Stimulated activated CD8-positive, alpha-beta memory T cell treated with anti-CD3 and anti-CD28 coated beads, Interleukin-4, amount 100 ng/mL, for 1 hour (primary cell): Measurements from ENCODE around the gene CPNE2.
"Not testable (repeated sequence)": the region's sequence is repeated elsewhere in the genome, so short reads cannot be mapped to it uniquely, and the experiment has no call there.

Experiments used
- DNase-seq, 2 donors: peaks; one replicate each; pipeline ENCODE4 v3.0.0-alpha.2; 2020; ENCODE audit warnings: low read depth in 2 of 2, low spot score in 1 of 2

CPNE2 gene

GRCh38 chr16:57091975-57092785 lies at the start of gene CPNE2:
CPNE2 (plus strand) TSS chr16:57092583; CDS start chr16:57110743, 18,160 bp downstream.
- no peak for DNase-seq

GRCh38 chr16:57043248-57043647 lies 49.1 kb upstream of the CPNE2 start:
- DNase-seq: no peak

- no peak for DNase-seq
Measured at GRCh38 chr16:57044931-57045693, 47.3 kb upstream of the CPNE2 start.

GRCh38 chr16:57045694-57046381 lies 46.5 kb upstream of the CPNE2 start:
- DNase-seq: no peak

GRCh38 chr16:57048095-57048494 lies 44.3 kb upstream of the CPNE2 start:
- DNase-seq: no peak

- DNase-seq: no peak
Measured at GRCh38 chr16:57049678-57050077, 42.7 kb upstream of the CPNE2 start.

GRCh38 chr16:57051696-57052228 lies 40.6 kb upstream of the CPNE2 start:
- DNase-seq: no peak

- no peak for DNase-seq
Measured at GRCh38 chr16:57053206-57053605, 39.2 kb upstream of the CPNE2 start.

- DNase-seq: no peak
Measured at GRCh38 chr16:57054338-57054737, 38.0 kb upstream of the CPNE2 start.

GRCh38 chr16:57054771-57055170 lies 37.6 kb upstream of the CPNE2 start:
- no peak for DNase-seq

- no peak for DNase-seq
Measured at GRCh38 chr16:57055671-57056070, 36.7 kb upstream of the CPNE2 start.

- DNase-seq: no peak
Measured at GRCh38 chr16:57058291-57058861, 34.0 kb upstream of the CPNE2 start.

- no peak for DNase-seq
Measured at GRCh38 chr16:57060323-57061083, 31.9 kb upstream of the CPNE2 start.

- no peak for DNase-seq
Measured at GRCh38 chr16:57061084-57061905, 31.1 kb upstream of the CPNE2 start.

GRCh38 chr16:57062329-57062728 lies 30.1 kb upstream of the CPNE2 start:
- DNase-seq: no peak

GRCh38 chr16:57063189-57063588 lies 29.2 kb upstream of the CPNE2 start:
- DNase-seq: not testable (repeated sequence)

- no peak for DNase-seq
Measured at GRCh38 chr16:57064995-57065394, 27.4 kb upstream of the CPNE2 start.

- no peak for DNase-seq
Measured at GRCh38 chr16:57066625-57067024, 25.8 kb upstream of the CPNE2 start.

GRCh38 chr16:57067347-57067746 lies 25.0 kb upstream of the CPNE2 start:
- DNase-seq: no peak

GRCh38 chr16:57069053-57069452 lies 23.3 kb upstream of the CPNE2 start:
- no peak for DNase-seq
